HG03575 (cell line): ENCODE results near the gene FTCDNL1.

Experiments used
- ATAC-seq: cut with Tn5 transposase; IDR thresholded peaks from one replicate; pipeline ENCODE4 v1.9.1; 2021; ENCODE audit not compliant: unreplicated experiment, insufficient number of reproducible peaks, low FRiP score; ENCODE audit errors: extremely low read depth

The FTCDNL1 gene

GRCh38 chr2:199850718-199851500, at the start of gene FTCDNL1:
TSS of gene FTCDNL1 (minus strand) at chr2:199851192. CDS start at chr2:199848962, 2,230 bp downstream.
- peak; percentile 77 for ATAC-seq

GRCh38 chr2:199896617-199897016, 45.6 kb upstream of the FTCDNL1 start:
- ATAC-seq, result no peak

- no peak for ATAC-seq
Observed at GRCh38 chr2:199895406-199895805, 44.4 kb upstream of the FTCDNL1 start.

- no peak for ATAC-seq
Observed at GRCh38 chr2:199883474-199884212, 32.7 kb upstream of the FTCDNL1 start.

- ATAC-seq, result no peak
Observed at GRCh38 chr2:199882667-199883066, 31.7 kb upstream of the FTCDNL1 start.

GRCh38 chr2:199875400-199875799, 24.4 kb upstream of the FTCDNL1 start:
- ATAC-seq, result no peak

- ATAC-seq, result no peak
Observed at GRCh38 chr2:199874209-199874608, 23.2 kb upstream of the FTCDNL1 start.

- ATAC-seq, result no peak
Observed at GRCh38 chr2:199870581-199870980, 19.6 kb upstream of the FTCDNL1 start.

- ATAC-seq, result no peak
Observed at GRCh38 chr2:199869653-199870052, 18.7 kb upstream of the FTCDNL1 start.

- ATAC-seq, result no peak
Observed at GRCh38 chr2:199869227-199869541, 18.2 kb upstream of the FTCDNL1 start.

GRCh38 chr2:199868431-199869226, 17.6 kb upstream of the FTCDNL1 start:
- ATAC-seq, result no peak

- ATAC-seq, result no peak
Observed at GRCh38 chr2:199865905-199866304, 14.9 kb upstream of the FTCDNL1 start.

- ATAC-seq, result no peak
Observed at GRCh38 chr2:199862788-199863187, 11.8 kb upstream of the FTCDNL1 start.

GRCh38 chr2:199861132-199861774, 10.3 kb upstream of the FTCDNL1 start:
- ATAC-seq, result no peak

GRCh38 chr2:199855812-199856211, 4.8 kb upstream of the FTCDNL1 start:
- ATAC-seq, result no peak

- no peak for ATAC-seq
Observed at GRCh38 chr2:199851883-199852282, 891 bp upstream of the FTCDNL1 start.

GRCh38 chr2:199851501-199851810, 464 bp upstream of the FTCDNL1 start:
- no peak for ATAC-seq

- no peak for ATAC-seq
Observed at GRCh38 chr2:199850218-199850717, 724 bp downstream of the FTCDNL1 start.

- no peak for ATAC-seq
Observed at GRCh38 chr2:199848389-199849130, 2.4 kb downstream of the FTCDNL1 start.
